IMR-90 (cell line): ENCODE measurements around the gene DNPH1.

Experiments
- CHD1 ChIP-seq: IDR thresholded peaks from 2 replicates; pipeline ENCODE4 v1.6.1; 2012; ENCODE audit warnings: low read depth, low read length, improper control_type of control experiment
- CTCF ChIP-seq: conservative IDR thresholded peaks from 2 replicates; pipeline ENCODE4 v1.5.1; 2012; ENCODE audit warnings: mild to moderate bottlenecking, low read depth, low read length, improper control_type of control experiment
- FOS ChIP-seq: fragments of 150-350 bp; IDR thresholded peaks from 2 replicates; pipeline ENCODE4 v1.6.1; 2016; ENCODE audit warnings: low read depth, low read length
- MAZ ChIP-seq: IDR thresholded peaks from 2 replicates; pipeline ENCODE4 v1.6.1; 2012; ENCODE audit warnings: low read depth, mild to moderate bottlenecking, low read length, improper control_type of control experiment, moderate library complexity, borderline replicate concordance
- MXI1 ChIP-seq: IDR thresholded peaks from 2 replicates; pipeline ENCODE4 v1.6.1; 2012; ENCODE audit warnings: low read depth, mild to moderate bottlenecking, low read length, moderate library complexity, borderline replicate concordance
- POLR2A ChIP-seq: IDR thresholded peaks from 2 replicates; pipeline ENCODE4 v1.6.1; 2012; ENCODE audit warnings: mild to moderate bottlenecking, low read depth, low read length
- RAD21 ChIP-seq: IDR thresholded peaks from 2 replicates; pipeline ENCODE4 v1.6.1; 2012; ENCODE audit warnings: low read length, improper control_type of control experiment
- TF ChIP-seq, protein P1 (sequence below): fragments of 150-350 bp; IDR thresholded peaks from 2 replicates; pipeline ENCODE4 v1.6.1; 2017; ENCODE audit warnings: mild to moderate bottlenecking, antibody characterized with exemption, low read length, low read depth
- TF ChIP-seq, protein P2 (sequence below): fragments of 150-350 bp; IDR thresholded peaks from 2 replicates; pipeline ENCODE4 v1.6.1; 2016; ENCODE audit warnings: low read depth, mild to moderate bottlenecking, low read length, moderate library complexity, borderline replicate concordance

DNA sequence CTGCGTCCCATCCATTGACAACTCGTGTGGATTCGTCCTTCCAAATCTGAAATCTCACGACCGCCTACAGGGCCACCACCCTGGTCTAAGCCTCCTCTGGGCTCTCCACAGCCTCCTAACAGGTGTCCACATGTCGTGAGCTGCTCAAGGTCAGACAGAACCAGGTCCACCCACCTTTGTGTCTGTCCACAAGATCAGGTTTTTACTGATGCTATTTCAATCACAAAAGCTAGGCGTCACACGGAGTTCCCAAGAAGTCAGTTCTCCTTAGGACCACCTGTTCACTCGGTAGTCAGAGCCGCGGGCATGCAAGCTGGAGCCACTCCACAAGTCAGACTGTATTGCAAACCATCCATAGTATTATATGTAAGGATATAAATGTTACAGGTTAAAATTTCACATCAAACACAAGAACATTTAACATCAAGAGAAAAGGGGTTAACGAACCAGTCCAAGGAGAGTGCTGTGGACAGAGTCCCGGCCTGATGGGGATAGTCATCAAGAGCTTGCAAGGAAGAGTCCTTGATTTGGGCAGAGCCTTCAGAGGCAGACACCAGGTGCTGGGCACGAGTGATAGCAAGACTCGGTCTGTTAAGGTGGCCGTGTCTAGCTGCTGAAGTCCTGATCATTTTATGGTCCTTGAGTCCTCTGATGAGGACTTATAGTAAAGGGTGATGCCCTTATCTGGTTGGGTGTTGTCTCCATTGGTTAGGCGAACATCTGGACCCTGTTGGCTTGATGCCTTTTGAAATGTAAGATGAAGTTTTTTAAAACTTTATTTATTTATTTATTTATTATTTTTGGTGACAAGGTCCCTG is 731 bp upstream of the DNPH1 start:
- no peak for TF ChIP-seq CTCF
- TF ChIP-seq, protein P1, sequence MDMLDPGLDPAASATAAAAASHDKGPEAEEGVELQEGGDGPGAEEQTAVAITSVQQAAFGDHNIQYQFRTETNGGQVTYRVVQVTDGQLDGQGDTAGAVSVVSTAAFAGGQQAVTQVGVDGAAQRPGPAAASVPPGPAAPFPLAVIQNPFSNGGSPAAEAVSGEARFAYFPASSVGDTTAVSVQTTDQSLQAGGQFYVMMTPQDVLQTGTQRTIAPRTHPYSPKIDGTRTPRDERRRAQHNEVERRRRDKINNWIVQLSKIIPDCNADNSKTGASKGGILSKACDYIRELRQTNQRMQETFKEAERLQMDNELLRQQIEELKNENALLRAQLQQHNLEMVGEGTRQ, result no peak
- no peak for TF ChIP-seq POLR2A
- TF ChIP-seq MXI1, result no peak
- TF ChIP-seq, protein P2, sequence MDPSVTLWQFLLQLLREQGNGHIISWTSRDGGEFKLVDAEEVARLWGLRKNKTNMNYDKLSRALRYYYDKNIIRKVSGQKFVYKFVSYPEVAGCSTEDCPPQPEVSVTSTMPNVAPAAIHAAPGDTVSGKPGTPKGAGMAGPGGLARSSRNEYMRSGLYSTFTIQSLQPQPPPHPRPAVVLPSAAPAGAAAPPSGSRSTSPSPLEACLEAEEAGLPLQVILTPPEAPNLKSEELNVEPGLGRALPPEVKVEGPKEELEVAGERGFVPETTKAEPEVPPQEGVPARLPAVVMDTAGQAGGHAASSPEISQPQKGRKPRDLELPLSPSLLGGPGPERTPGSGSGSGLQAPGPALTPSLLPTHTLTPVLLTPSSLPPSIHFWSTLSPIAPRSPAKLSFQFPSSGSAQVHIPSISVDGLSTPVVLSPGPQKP, result no peak
- no peak for TF ChIP-seq FOS
- TF ChIP-seq RAD21, result no peak
- TF ChIP-seq MAZ, result no peak
- TF ChIP-seq CHD1, result no peak
